Progenitor cell of endocrine pancreas (in vitro differentiated cells): Measurements from ENCODE around the gene TMEM43. TPM values are rescaled to one million over a fixed set of nuclear protein-coding genes. Genes with fewer than 3 reads are reported as not detected.

ENCODE experiments used
- DNase-seq: peaks from one replicate; pipeline ENCODE4 v3.0.0; 2021; ENCODE audit warnings: low spot score; ENCODE audit not compliant: unreplicated experiment
- H3K27ac Mint-ChIP-seq: 2 replicates; pipeline ENCODE4 v1.8.0; 2021; ENCODE audit warnings: mild to moderate bottlenecking, moderate library complexity, mixed read lengths
- H3K27me3 Mint-ChIP-seq: 2 replicates; pipeline ENCODE4 v1.8.0; 2021; ENCODE audit warnings: mixed read lengths
- H3K36me3 Mint-ChIP-seq: 2 replicates; pipeline ENCODE4 v1.8.0; 2022; ENCODE audit warnings: mixed read lengths; ENCODE audit not compliant: insufficient read depth
- H3K4me1 Mint-ChIP-seq: 2 replicates; pipeline ENCODE4 v1.8.0; 2021; ENCODE audit warnings: low read depth, mixed read lengths
- H3K4me3 Mint-ChIP-seq: 2 replicates; pipeline ENCODE4 v1.8.0; 2021; ENCODE audit warnings: low read depth, mild to moderate bottlenecking, moderate library complexity, mixed read lengths
- H3K9me3 Mint-ChIP-seq: 2 replicates; pipeline ENCODE4 v1.8.0; 2021; ENCODE audit warnings: low read depth, mixed read lengths
- total RNA-seq: library from RNA; stranded (reverse); gene quantifications from 2 replicates; pipeline ENCODE4 v1.2.1, GENCODE V29; 2021
- TF ChIP-seq, protein P1 (sequence below): fragments of 200-600 bp; sonication (generic); IDR thresholded peaks from one replicate; pipeline ENCODE4 v1.5.0; 2021; ENCODE audit warnings: antibody characterized with exemption, mild to moderate bottlenecking; ENCODE audit not compliant: unreplicated experiment

The TMEM43 gene
- total RNA-seq, 1 donor from 2014 or later, result 40.0 TPM

DNA sequence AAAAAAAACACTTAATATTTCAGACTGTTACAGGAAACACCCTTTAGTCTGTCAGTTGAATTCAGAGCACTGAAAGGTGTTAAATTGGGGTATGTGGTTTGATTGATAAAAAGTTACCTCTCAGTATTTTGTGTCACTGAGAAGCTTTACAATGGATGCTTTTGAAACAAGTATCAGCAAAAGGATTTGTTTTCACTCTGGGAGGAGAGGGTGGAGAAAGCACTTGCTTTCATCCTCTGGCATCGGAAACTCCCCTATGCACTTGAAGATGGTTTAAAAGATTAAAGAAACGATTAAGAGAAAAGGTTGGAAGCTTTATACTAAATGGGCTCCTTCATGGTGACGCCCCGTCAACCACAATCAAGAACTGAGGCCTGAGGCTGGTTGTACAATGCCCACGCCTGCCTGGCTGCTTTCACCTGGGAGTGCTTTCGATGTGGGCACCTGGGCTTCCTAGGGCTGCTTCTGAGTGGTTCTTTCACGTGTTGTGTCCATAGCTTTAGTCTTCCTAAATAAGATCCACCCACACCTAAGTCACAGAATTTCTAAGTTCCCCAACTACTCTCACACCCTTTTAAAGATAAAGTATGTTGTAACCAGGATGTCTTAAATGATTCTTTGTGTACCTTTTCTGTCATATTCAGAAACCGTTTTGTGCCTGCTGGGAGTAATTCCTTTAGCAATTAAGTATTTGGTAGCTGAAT lies 17.9 kb downstream of the TMEM43 start:
- Mint-ChIP-seq H3K27me3 (no peaks in the 10 kb centered on the region), H3K4me3 (no peak overlapping the region), H3K27ac (peak overlapping the region; percentile 75), H3K4me1 (peaks cover 4% of the 10 kb centered on the region), H3K36me3 (peaks cover 11% of the 10 kb centered on the region), H3K9me3 (no peaks in the 10 kb centered on the region)
- no peak for DNase-seq
- TF ChIP-seq, protein P1, sequence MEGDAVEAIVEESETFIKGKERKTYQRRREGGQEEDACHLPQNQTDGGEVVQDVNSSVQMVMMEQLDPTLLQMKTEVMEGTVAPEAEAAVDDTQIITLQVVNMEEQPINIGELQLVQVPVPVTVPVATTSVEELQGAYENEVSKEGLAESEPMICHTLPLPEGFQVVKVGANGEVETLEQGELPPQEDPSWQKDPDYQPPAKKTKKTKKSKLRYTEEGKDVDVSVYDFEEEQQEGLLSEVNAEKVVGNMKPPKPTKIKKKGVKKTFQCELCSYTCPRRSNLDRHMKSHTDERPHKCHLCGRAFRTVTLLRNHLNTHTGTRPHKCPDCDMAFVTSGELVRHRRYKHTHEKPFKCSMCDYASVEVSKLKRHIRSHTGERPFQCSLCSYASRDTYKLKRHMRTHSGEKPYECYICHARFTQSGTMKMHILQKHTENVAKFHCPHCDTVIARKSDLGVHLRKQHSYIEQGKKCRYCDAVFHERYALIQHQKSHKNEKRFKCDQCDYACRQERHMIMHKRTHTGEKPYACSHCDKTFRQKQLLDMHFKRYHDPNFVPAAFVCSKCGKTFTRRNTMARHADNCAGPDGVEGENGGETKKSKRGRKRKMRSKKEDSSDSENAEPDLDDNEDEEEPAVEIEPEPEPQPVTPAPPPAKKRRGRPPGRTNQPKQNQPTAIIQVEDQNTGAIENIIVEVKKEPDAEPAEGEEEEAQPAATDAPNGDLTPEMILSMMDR, result no peak

DNA sequence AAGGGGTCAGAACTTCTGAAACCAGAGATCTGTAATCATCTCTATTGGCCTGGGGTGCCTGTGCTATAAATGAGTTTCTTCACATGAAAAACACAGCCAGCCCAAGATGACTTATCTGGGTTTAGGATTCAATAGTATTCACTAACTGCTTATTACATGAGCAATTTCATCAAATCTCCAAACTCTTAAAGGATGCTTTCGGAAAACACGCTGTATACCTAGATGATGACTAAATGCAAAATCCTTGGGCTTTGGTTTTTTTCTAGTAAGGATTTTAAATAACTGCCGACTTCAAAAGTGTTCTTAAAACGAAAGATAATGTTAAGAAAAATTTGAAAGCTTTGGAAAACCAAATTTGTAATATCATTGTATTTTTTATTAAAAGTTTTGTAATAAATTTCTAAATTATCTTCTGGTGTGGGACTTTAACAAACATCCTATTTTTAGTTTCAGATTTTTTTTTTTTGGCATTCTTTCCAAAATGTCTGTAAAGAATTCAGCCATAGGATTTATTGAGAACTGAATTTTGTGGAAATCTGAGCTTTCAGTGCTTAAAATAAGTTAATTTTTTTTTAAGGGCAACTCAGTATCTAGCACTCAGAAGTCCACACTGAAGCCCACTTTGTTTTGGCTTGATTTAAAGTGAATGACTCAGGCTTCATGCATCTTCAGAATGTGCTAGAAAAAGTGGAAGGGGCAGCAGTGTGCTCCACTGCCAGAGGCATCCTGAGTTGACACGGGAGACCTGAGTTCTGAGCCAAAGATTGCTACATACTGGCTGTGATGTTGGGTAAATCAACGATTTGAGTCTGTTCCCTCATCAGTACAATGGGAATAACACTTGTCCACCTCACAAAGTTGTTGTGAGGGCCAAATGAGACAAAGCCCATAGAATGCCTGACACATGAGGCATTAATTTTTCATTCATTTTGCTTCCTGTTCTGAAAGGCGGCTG lies 18.7 kb downstream of the TMEM43 start:
- Mint-ChIP-seq H3K4me3 (no peak overlapping the region), H3K9me3 (no peaks in the 10 kb centered on the region), H3K27ac (no peak overlapping the region), H3K36me3 (peaks cover 11% of the 10 kb centered on the region), H3K4me1 (peaks cover 4% of the 10 kb centered on the region), H3K27me3 (no peaks in the 10 kb centered on the region)
- TF ChIP-seq, protein P1, result no peak
- no peak for DNase-seq

DNA sequence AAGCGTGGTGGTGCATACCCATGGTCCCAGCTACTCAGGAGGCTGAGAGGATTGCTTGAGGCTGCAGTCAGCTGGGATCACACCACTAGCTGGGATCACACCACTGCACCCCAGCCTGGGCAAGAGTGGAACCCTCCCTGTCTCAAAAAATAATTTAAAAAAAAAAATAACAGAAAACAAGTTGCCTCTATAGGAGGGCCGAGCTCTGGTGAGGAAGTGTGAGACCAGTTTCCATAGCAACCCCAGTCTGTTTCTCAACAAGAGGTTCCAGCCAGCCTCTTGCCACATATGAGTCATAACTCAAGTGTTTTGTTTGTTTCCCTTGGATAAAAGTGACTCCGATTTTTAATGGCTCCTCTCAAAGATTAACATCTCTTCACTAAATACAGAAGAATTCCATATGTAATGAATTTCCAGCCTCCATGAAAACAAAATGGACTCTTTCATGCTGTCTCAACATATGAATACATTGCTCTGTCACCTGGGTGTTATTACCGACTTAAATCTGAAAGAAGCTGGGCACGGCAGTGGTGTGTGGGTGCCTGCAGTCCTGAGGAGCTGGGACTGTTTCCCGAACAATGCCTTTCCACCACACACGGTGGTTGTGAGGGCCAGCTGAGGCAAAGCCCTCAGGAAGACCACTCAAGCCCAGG lies 19.7 kb downstream of the TMEM43 start:
- Mint-ChIP-seq H3K4me1 (peaks cover 4% of the 10 kb centered on the region), H3K9me3 (no peaks in the 10 kb centered on the region), H3K36me3 (peaks cover 9% of the 10 kb centered on the region), H3K27ac (peak overlapping the region; percentile 93), H3K27me3 (no peaks in the 10 kb centered on the region), H3K4me3 (no peak overlapping the region)
- DNase-seq, result no peak
- TF ChIP-seq, protein P1, result no peak

DNA sequence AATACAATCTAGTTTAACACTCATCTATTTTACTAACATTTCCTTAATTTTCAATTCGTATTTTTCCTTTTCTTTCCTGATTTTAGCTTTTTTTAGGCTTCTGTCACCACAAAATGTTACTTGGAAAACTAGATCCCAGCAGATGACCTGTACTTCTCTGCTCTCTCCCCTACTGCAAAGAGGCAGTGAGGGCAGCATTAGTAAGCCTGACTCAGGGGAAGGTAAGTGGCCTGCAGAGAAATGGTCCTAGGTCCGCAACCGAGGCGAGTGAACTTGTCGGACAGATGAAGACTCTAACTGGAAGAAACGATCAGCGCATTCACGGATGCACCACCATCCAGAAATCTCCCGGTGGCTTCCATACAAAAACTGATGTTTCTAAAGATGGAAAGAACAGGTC lies 20.4 kb downstream of the TMEM43 start:
- Mint-ChIP-seq H3K27me3 (no peaks in the 10 kb centered on the region), H3K4me1 (peaks cover 4% of the 10 kb centered on the region), H3K9me3 (no peaks in the 10 kb centered on the region), H3K36me3 (peaks cover 8% of the 10 kb centered on the region), H3K27ac (no peak overlapping the region), H3K4me3 (no peak overlapping the region)
- TF ChIP-seq, protein P1, result no peak
- DNase-seq, result no peak
